ENCODE data around the gene LILRA5. TPM values are rescaled to one million over a fixed set of nuclear protein-coding genes. Genes with fewer than 3 reads are reported as not detected.
A peak's percentile ranks its signal among the peaks of the same experiment; 100 is the strongest.
"Not testable (repeated sequence)": the region's sequence is repeated elsewhere in the genome, so short reads cannot be mapped to it uniquely, and the experiment has no call there.

The LILRA5 gene
- total RNA-seq, 6 donors from 2014 or later, result 3.1 to 34.9 (median 20.3) TPM

DNA sequence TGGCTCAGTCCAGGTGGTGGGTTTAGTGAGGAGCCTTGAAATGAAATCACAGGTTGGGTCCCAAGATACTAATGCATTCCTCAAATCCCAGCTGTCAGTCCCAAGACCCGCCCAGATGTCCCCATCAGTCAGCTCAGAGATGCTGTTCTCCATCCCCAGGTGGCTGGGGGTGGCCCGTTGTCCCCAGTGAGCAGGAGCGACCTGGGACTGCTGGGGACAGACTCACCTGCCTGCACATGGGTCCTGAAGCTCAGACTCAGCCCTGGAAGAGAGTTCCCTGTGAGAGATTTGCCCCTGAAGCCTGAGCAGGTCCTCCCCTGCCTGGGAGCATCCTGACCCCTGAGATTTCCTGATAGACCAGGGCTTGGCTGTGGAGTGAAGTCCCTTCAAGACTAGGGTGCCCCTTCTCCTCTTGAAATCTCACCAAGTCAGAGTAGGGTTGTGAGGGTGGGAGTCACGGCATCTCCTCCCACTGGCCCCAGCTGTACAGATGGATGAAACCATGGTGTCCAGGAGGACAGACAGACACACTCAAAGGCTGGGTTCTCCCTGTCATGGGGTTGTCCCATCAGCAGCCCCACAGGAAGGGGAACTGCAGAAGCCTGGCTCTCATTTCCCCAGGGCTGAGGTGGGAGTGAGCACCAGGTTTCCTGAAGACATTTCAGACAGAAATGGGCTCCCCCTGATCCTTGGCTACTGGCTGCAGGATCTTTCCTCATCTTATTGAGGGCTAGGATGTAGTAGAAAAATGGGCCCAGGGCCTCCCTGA lies 14.4 kb downstream of the LILRA5 start:
- H3K4me3 ChIP-seq, result no peak overlapping the region
- H3K4me1 ChIP-seq, result no peaks in the 10 kb centered on the region
- peak in 1 of 2 donors; percentile 55 for ATAC-seq (ENCODE audit: low FRiP score in 2 of 2)
- H3K27me3 ChIP-seq, result no peaks in the 10 kb centered on the region
- no peak for DNase-seq
- no peaks in the 10 kb centered on the region for H3K36me3 ChIP-seq
- H3K27ac ChIP-seq, result no peak overlapping the region
- 50 to 55% methylated on average over 2 to 3 of the region's 4 CpGs for WGBS, 2 donors
- no peaks in the 10 kb centered on the region for H3K9me3 ChIP-seq
- no peak for TF ChIP-seq POLR2A (IDR thresholded peaks at IDR 0.05)
- no peak for TF ChIP-seq POLR2AphosphoS5 (IDR thresholded peaks at IDR 0.05)
- TF ChIP-seq, protein P1, sequence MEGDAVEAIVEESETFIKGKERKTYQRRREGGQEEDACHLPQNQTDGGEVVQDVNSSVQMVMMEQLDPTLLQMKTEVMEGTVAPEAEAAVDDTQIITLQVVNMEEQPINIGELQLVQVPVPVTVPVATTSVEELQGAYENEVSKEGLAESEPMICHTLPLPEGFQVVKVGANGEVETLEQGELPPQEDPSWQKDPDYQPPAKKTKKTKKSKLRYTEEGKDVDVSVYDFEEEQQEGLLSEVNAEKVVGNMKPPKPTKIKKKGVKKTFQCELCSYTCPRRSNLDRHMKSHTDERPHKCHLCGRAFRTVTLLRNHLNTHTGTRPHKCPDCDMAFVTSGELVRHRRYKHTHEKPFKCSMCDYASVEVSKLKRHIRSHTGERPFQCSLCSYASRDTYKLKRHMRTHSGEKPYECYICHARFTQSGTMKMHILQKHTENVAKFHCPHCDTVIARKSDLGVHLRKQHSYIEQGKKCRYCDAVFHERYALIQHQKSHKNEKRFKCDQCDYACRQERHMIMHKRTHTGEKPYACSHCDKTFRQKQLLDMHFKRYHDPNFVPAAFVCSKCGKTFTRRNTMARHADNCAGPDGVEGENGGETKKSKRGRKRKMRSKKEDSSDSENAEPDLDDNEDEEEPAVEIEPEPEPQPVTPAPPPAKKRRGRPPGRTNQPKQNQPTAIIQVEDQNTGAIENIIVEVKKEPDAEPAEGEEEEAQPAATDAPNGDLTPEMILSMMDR (IDR thresholded peaks at IDR 0.05), result no peak
- TF ChIP-seq EP300 (IDR thresholded peaks at IDR 0.05), result no peak

- ATAC-seq (ENCODE audit: low FRiP score in 2 of 2), result no peak
- WGBS, 2 donors, result 21 to 39% methylated on average over 3 to 7 of the region's 7 CpGs
- no peaks in the 10 kb centered on the region for H3K36me3 ChIP-seq
- no peak overlapping the region for H3K4me3 ChIP-seq
- H3K27me3 ChIP-seq, result no peaks in the 10 kb centered on the region
- TF ChIP-seq POLR2AphosphoS5 (IDR thresholded peaks at IDR 0.05) (no peak), POLR2A (IDR thresholded peaks at IDR 0.05) (no peak), EP300 (IDR thresholded peaks at IDR 0.05) (no peak)
- TF ChIP-seq, protein P1 (IDR thresholded peaks at IDR 0.05), result no peak
- H3K9me3 ChIP-seq, result no peaks in the 10 kb centered on the region
- no peaks in the 10 kb centered on the region for H3K4me1 ChIP-seq
- DNase-seq, result no peak
- H3K27ac ChIP-seq, result no peak overlapping the region
Observed at GRCh38 chr19:54297759-54298305, 15.1 kb downstream of the LILRA5 start.

DNA sequence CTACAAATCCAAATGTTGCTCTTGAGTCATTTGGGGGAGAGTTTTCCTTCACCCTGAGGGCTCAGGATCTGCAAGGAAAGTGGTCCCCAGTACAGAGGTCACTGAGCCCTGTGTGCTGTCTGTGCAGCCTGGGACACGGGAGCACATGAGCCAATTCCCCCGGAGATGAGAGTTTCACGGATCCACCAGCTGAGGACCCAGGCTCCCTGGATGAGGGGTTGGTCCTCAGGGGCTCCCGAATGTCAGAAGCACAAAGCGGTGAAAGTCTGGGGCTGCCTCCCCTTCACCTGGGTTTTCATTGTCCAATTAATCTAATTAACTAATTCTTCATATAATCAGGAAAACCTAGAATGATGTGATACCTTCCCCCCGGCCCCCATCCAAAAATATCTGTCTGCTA lies 18.4 kb downstream of the LILRA5 start:
- TF ChIP-seq, protein P1 (IDR thresholded peaks at IDR 0.05), result no peak
- TF ChIP-seq POLR2A (IDR thresholded peaks at IDR 0.05), result no peak
- TF ChIP-seq EP300 (IDR thresholded peaks at IDR 0.05), result no peak
- TF ChIP-seq POLR2AphosphoS5 (IDR thresholded peaks at IDR 0.05), result no peak
- no peaks in the 10 kb centered on the region for H3K9me3 ChIP-seq
- no peak for ATAC-seq (ENCODE audit: low FRiP score in 2 of 2)
- 86 to 95% methylated on average over 6 of the region's 6 CpGs for WGBS, 2 donors
- no peak for DNase-seq
- H3K36me3 ChIP-seq, result no peaks in the 10 kb centered on the region
- no peaks in the 10 kb centered on the region for H3K27me3 ChIP-seq
- H3K4me1 ChIP-seq, result no peaks in the 10 kb centered on the region
- H3K27ac ChIP-seq, result no peak overlapping the region
- H3K4me3 ChIP-seq, result no peak overlapping the region

DNA sequence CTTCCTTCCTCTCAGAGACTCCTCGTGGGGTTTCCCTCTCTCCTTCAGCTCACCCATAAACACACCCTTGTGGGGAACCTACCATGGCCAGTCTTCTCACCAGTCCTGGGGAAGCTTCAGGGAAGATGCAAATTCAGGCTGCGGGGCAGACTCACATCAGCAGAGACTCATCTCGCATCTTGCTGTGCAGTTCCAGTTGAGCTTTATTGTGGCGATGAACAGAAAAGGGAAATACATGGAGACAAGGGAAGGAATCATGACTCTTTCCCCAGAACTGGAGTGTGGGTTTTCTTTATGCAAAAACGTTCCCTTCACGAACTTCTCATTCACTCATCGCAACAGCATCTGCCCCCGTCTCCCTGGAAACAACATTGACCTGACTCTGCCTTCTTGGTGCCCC lies 23.8 kb downstream of the LILRA5 start:
- not testable (repeated sequence) for H3K9me3 ChIP-seq; H3K27ac ChIP-seq; H3K36me3 ChIP-seq; DNase-seq; H3K27me3 ChIP-seq; ATAC-seq (ENCODE audit: low FRiP score in 2 of 2); H3K4me1 ChIP-seq; H3K4me3 ChIP-seq
- WGBS, 2 donors, result 45 to 61% methylated on average over 3 to 8 of the region's 8 CpGs

DNA sequence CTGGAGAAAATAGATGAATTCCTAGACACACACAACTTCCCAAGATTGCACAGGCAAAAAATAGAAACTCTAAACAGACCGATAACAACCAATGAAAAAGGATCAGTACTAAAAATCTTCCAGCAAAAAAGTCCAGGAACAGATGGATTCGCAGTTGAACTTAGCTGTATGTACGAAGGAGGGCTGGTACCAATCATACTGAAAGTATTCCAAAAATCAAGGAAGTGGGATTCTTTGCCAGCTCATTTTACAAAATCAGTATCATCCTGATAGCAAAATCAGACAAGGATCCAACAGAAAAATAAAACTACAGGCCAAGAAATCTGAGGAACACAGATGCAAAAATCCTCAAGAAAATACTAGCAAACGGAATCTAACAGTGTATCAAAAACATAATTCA lies 25.5 kb downstream of the LILRA5 start:
- Histone ChIP-seq H3K36me3 (no peaks in the 10 kb centered on the region), H3K27me3 (no peaks in the 10 kb centered on the region), H3K9me3 (no peaks in the 10 kb centered on the region), H3K27ac (no peak overlapping the region), H3K4me3 (no peak overlapping the region), H3K4me1 (no peaks in the 10 kb centered on the region)
- 65 to 80% methylated on average over 4 of the region's 4 CpGs for WGBS, 2 donors
- ATAC-seq (ENCODE audit: low FRiP score in 2 of 2) (no peak), DNase-seq (no peak)
- TF ChIP-seq POLR2A (IDR thresholded peaks at IDR 0.05) (no peak), POLR2AphosphoS5 (IDR thresholded peaks at IDR 0.05) (no peak), EP300 (IDR thresholded peaks at IDR 0.05) (no peak)
- TF ChIP-seq, protein P1 (IDR thresholded peaks at IDR 0.05), result no peak

GRCh38 chr19:54286283-54286682 lies 26.7 kb downstream of the LILRA5 start:
- H3K36me3 ChIP-seq, H3K4me3 ChIP-seq, H3K4me1 ChIP-seq, H3K9me3 ChIP-seq, DNase-seq, H3K27me3 ChIP-seq, H3K27ac ChIP-seq: not testable (repeated sequence)
- 50% methylated on average over 3 of the region's 10 CpGs; no CpG with 5 or more reads in 1 of the 2 donors for WGBS, 2 donors
- ATAC-seq (ENCODE audit: low FRiP score in 2 of 2), result peak in 1 of 2 donors; percentile 19

GRCh38 chr19:54285427-54286056 lies 27.4 kb downstream of the LILRA5 start:
- H3K4me1 ChIP-seq, H3K9me3 ChIP-seq, H3K4me3 ChIP-seq, H3K27me3 ChIP-seq, H3K36me3 ChIP-seq, H3K27ac ChIP-seq: not testable (repeated sequence)
- DNase-seq (peak in 1 of 2 donors; percentile 81), ATAC-seq (ENCODE audit: low FRiP score in 2 of 2) (peak; percentile 25 to 44)
- WGBS, 2 donors, result 51 to 55% methylated on average over 3 to 10 of the region's 12 CpGs
